ENCODE measurements around the gene SGK1.
"Not testable (repeated sequence)": the region's sequence is repeated elsewhere in the genome, so short reads cannot be mapped to it uniquely, and the experiment has no call there.

Gene SGK1

GRCh38 chr6:134326192-134326591, 8.3 kb upstream of the SGK1 start:
- DNase-seq = not testable (repeated sequence)

GRCh38 chr6:134324766-134325165, 6.9 kb upstream of the SGK1 start:
- DNase-seq = no peak

- DNase-seq = no peak
Measured at GRCh38 chr6:134324141-134324540, 6.2 kb upstream of the SGK1 start.

DNA sequence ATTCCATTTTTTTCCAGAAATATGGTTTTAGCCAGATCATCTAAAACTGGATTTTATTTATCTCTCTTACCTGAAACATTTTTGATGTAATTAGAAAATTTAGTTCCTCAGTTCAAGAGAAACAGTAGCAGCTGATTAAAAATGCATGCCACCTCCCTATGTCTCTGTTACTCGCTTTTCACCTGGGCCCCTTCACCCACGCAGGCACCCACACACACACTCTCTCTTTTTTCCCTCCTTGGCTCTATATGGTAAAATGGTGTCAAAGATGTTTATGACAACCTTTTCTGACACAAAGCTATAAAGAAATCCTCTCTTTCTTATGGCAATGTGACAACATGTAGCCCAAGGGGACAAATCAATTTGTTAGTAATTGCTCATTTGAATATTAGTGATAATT, 5.8 kb upstream of the SGK1 start:
- no peak for DNase-seq

DNA sequence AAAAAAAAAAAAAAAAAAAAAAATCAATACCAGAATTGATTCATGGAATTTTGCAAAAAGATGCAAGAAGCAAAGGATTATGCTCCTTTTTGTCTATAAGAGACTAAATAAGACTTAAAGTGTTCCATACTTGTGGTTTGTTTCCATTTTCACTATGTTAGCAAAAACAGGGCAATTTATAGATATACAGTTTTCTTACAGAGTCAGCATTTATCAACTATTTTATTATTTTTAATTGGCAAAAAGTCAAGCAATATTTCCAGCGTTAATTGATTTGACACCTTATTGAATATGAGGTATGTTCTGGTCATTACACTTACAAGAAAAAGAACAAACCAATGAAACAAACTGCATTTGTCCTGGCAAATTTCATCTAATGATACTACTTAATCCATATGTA, 5.4 kb upstream of the SGK1 start:
- DNase-seq = no peak

- DNase-seq = no peak
Measured at GRCh38 chr6:134322216-134322615, 4.3 kb upstream of the SGK1 start.

DNA sequence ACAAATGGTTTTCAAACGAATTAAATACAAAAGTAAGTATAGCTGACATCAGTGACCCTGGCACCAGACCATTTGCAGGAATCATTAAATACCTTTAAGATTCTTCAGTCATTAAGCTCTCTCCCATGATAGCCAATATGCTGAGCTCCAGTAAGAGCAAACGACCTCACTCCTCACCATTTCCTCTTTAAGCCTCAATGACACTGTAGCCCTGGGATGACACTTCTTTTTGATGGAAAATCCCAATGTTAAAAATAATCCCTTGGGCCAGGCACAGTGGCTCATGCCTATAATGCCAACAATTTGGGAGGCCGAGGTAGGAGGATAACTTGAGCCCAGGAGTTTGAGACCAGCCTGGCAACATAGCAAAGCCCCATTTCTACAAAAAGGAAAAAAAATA, 3.3 kb upstream of the SGK1 start:
- DNase-seq = no peak

DNA sequence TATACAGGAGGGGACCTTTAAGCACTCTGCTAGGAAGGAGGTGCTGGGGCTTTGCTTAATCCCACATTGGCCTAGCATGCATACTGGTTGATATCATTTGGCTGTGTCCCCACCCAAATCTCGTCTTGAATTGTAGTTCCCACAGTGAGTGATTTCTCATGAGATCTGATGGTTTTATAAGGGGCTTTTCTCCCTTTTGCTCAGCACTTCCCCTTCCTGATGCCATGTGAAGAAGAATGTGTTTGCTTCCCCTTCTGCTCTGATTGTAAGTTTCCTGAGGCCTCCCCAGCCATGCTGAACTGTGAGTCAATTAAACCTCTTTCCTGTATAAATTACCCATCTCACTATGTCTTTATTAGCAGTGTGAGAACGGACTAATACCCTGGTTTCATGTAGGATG, 1.8 kb upstream of the SGK1 start:
- DNase-seq = not testable (repeated sequence)

DNA sequence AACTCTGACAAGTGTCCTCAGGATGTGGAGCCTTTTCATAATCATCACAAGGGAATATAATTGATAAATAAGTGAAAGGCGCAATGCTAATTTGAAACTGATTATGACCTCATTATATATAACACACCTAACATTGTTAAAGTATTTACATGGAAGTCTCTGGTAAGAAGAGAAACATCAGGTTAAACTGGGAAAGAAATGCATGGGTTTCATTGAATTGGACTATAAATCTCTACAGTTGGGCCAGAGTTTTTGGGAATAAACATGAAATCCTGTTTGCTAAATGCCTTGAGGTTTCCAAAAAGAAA, 1.0 kb upstream of the SGK1 start:
- no peak for DNase-seq

DNA sequence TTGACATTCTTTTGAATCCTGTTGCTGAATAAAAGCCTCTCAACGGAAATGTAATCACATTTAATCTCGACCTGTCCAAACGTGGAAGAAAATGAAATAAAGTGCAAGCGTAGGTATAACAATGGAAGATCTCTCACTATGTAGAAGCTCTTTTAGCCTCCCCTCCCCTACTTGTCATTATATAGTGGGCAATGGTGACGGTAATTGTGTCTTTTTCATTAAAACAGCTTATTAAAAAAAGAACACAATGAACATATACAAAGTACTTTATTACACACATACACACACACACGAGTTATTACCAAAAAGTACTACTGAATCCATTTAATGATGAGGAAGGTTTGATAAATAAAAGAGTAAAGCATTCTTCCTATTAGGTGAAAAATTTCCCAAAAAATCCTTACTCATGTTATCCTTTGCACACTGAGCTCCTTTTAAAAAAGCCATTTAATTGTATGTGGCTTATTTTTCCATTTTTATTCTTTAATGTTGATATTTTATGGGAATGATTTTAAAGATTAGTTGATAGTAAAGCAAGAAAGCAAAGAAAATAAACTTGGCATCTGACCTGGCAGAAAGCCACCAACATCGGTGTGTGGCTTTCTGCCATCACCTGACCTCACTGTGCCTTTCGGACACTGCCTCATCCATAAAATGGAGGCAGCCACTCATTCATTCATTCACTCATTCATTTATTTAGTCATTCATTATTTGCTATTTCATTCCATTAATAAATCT, 493 bp upstream of the SGK1 start:
- no peak for DNase-seq

DNA sequence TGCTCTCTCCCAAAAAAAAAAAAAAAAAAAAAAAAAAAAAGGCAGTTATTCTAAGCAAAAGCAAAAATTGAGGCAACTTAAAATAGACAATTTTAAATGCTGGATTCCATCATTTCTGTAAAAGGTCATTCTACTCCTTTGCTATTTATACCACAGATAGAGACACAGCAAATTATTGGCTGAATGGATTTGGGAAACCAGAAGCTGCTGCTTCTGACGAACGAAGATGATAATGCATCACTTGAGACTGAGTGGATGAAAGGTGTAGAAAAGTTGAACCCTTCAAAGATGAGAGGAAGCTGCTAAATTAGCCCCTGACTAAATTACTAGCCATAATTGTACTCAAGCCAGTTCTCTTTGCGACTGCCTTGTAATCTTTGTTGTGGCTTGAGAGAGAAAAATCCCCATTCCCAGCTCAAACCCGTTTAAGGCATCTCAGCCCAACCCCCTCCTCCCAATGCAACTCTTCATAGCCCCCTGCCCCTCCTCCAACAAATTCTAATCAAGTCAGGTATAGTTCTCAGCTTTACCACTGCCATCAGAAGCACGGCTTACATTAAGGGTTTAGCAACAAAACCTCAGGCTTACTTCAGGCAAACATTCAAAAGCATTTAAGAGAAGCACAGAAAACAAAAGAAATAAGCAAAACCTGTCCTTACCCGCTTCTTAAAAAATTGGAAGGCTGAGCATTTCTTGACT, 1.0 kb downstream of the SGK1 start:
- peak; percentile 47 for DNase-seq

- DNase-seq = no peak
Measured at GRCh38 chr6:134315974-134316441, 1.9 kb downstream of the SGK1 start.

GRCh38 chr6:134315189-134315588, 2.7 kb downstream of the SGK1 start:
- no peak for DNase-seq

DNA sequence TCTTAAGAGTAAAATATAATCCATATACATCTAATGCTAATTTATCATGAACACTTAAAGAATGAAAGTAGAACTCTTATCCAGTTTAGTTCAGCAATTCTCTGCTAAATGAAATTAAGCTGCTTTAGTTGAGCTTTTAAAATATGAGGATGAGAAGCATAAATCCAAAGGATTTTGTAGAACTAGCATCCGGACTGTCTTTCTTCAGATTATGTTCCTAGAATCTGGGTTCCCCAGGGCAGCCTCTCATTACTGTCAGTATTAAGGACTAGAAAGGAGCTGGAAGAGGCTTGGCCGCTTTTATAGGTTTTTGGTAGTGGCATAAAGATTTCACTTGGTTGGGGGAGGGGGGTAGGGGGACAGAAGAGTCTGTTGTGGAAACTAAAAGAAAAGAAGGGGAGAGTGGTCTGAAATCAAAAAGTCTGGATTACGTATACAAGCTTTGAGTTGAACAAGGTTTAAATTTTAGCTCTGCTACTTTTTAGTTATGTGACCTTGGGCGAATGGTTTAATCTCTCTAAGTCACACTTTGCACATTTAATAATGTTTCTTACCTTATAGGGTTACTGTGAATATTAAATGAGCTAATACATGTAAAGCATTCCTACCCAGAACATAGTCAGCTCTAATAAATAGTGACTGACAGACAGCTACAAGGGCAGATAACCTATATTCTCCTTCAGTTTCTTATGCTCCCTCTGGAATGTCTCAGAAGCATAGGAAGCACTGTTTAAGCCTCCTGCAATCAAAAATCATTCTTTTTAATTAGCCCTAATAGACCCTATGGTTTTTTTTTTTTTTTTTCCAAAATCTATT, 3.7 kb downstream of the SGK1 start:
- no peak for DNase-seq

DNA sequence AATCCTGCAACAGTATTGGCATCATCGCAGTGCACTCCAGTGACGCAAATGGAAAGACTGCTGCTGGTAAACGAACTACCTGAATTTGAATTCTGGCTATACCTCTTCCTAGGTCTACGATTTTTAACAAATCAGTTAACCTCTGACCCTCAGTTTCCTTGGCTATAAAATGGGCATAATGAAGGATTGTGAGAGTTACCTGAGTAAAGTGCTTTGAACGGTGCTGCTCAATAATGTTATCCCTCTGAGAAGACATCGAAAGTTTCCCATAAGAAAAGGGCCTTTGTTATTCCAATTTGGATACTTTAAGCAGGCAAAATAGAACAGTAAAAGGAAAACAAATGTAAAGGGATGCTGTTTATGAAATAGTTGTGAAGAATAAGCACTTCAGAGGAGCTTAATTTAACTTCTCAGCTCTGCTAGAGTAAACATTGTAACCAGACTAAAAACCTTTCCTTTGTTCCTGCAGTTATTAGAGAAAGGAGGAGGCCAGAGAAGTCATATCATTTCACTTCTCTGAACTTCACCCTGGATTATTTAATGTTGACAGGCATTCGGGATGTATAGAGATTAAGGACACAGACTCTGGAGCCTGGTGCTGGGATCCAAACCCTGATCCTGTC, 5.8 kb downstream of the SGK1 start:
- DNase-seq = no peak

DNA sequence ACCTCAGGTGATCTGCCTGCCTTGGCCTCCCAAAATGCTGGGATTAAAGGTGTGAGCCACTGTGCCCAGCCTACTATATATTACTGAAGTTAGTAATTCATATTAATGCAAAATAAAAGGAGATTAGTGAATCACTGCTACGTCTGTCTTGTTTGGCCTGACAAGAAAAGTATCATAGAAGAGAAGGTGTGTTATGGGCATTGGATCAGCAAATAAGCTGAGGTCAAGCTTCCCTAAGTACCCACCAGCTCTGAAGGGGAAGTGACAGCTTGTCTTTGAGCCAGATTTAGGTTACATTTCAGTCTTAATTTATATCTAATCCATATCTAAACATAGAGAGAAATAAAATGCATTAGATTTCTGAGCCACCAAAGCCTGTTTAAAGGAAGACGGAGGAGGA, 7.1 kb downstream of the SGK1 start:
- no peak for DNase-seq

GRCh38 chr6:134309983-134310605, 7.8 kb downstream of the SGK1 start:
- DNase-seq = no peak

- no peak for DNase-seq
Measured at GRCh38 chr6:134309227-134309626, 8.7 kb downstream of the SGK1 start.

GRCh38 chr6:134308800-134309199, 9.1 kb downstream of the SGK1 start:
- DNase-seq = no peak

- no peak for DNase-seq
Measured at GRCh38 chr6:134307870-134308269, 10.0 kb downstream of the SGK1 start.

- DNase-seq = no peak
Measured at GRCh38 chr6:134307075-134307474, 10.8 kb downstream of the SGK1 start.

GRCh38 chr6:134304381-134304780, 13.5 kb downstream of the SGK1 start:
- not testable (repeated sequence) for DNase-seq

GRCh38 chr6:134303891-134304290, 14.0 kb downstream of the SGK1 start:
- DNase-seq = no peak

Measured in NCI-H1105 treated with DMSO at 0.1 percent for 48 hours (cell line).